Measurements from ENCODE around the gene SLMAP. TPM values are rescaled to one million over a fixed set of nuclear protein-coding genes. Genes with fewer than 3 reads are reported as not detected.
"Not testable (repeated sequence)": the region's sequence is repeated elsewhere in the genome, so short reads cannot be mapped to it uniquely, and the experiment has no call there.

SLMAP gene
- total RNA-seq, 4 donors from 2014 or later = 49.4 to 89.1 (median 61.3) TPM

- Histone ChIP-seq H3K27ac (no peak overlapping the region), H3K9me3 (no peaks in the 10 kb centered on the region), H3K4me1 (no peaks in the 10 kb centered on the region), H3K4me3 (no peak overlapping the region), H3K27me3 (no peaks in the 10 kb centered on the region), H3K36me3 (peaks cover 16% of the 10 kb centered on the region)
- 91% methylated on average over 3 of the region's 3 CpGs for WGBS
- no peak for TF ChIP-seq CTCF (IDR thresholded peaks at IDR 0.05)
- no peak for TF ChIP-seq EP300 (IDR thresholded peaks at IDR 0.05)
- TF ChIP-seq POLR2A (IDR thresholded peaks at IDR 0.05) = no peak
- DNase-seq (ENCODE audit: low spot score in 2 of 2) = no peak
Measured at GRCh38 chr3:57876632-57877031, 120.5 kb downstream of the SLMAP start.

GRCh38 chr3:57877116-57877515 lies 121.0 kb downstream of the SLMAP start:
- DNase-seq (ENCODE audit: low spot score in 2 of 2) = no peak
- H3K4me1 ChIP-seq = no peaks in the 10 kb centered on the region
- H3K27ac ChIP-seq = no peak overlapping the region
- no peaks in the 10 kb centered on the region for H3K27me3 ChIP-seq
- peaks cover 16% of the 10 kb centered on the region for H3K36me3 ChIP-seq
- WGBS = 97% methylated on average over 2 of the region's 2 CpGs
- H3K9me3 ChIP-seq = no peaks in the 10 kb centered on the region
- TF ChIP-seq POLR2AphosphoS5 (IDR thresholded peaks at IDR 0.05) (no peak), EP300 (IDR thresholded peaks at IDR 0.05) (no peak), CTCF (IDR thresholded peaks at IDR 0.05) (no peak), POLR2A (IDR thresholded peaks at IDR 0.05) (no peak)
- H3K4me3 ChIP-seq = no peak overlapping the region

GRCh38 chr3:57884436-57884835 lies 128.3 kb downstream of the SLMAP start:
- H3K9me3 ChIP-seq = not testable (repeated sequence)

DNA sequence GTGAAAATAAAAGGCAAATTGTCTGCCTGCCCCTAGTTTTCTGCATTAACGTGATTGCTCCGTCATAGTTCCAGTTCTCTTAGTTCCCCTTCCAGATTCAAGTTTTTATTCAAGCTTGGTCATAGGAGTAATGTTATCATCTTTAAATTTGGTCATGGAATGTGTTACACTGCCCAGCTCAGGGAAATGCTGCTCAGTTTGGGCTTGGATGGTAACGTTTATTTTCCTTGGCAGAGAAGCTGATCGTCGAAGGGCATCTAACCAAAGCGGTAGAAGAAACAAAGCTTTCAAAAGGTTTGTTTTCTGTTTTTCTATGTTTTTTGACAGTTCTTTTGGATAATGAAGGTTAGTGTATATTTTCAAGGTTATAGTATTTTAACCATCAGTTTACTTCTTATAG lies 133.7 kb downstream of the SLMAP start:
- TF ChIP-seq POLR2AphosphoS5 (IDR thresholded peaks at IDR 0.05) = no peak
- no peak for TF ChIP-seq POLR2A (IDR thresholded peaks at IDR 0.05)
- no peak for TF ChIP-seq EP300 (IDR thresholded peaks at IDR 0.05)
- TF ChIP-seq CTCF (IDR thresholded peaks at IDR 0.05) = no peak
- H3K4me1 ChIP-seq = no peaks in the 10 kb centered on the region
- H3K27me3 ChIP-seq = no peaks in the 10 kb centered on the region
- H3K27ac ChIP-seq = no peak overlapping the region
- H3K9me3 ChIP-seq = no peaks in the 10 kb centered on the region
- peaks cover 8% of the 10 kb centered on the region for H3K36me3 ChIP-seq
- no peak for DNase-seq (ENCODE audit: low spot score in 2 of 2)
- no peak overlapping the region for H3K4me3 ChIP-seq
- 69% methylated on average over 6 of the region's 6 CpGs for WGBS

More at GRCh38 chr3:57884436-57884835, 128.3 kb downstream of the SLMAP start:
- not testable (repeated sequence) for DNase-seq (ENCODE audit: low spot score in 2 of 2); H3K27ac ChIP-seq; H3K4me3 ChIP-seq; H3K27me3 ChIP-seq; H3K4me1 ChIP-seq
- peaks cover 11% of the 10 kb centered on the region for H3K36me3 ChIP-seq
- 94% methylated on average over 5 of the region's 5 CpGs for WGBS

DNA sequence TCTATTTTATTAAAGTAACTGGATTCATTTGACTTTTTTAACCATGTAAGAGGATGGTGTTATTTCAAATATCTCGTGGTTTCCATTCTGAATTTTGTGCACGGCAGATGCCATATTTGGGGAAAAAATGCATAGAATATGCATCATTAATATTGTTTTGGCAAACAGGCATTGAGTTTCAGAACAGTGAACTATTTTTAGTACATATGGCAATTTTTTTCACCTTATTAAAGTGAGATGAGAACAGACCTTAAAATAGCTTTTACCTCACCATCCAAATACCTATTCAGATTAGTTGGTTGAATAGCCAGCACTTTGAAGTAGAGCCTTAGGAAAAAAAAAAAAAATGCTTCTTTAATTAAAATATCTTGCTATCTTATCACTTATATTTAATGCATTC lies 134.8 kb downstream of the SLMAP start:
- no peak for DNase-seq (ENCODE audit: low spot score in 2 of 2)
- Histone ChIP-seq H3K27ac (no peak overlapping the region), H3K4me3 (no peak overlapping the region), H3K36me3 (peaks cover 8% of the 10 kb centered on the region), H3K27me3 (no peaks in the 10 kb centered on the region), H3K4me1 (no peaks in the 10 kb centered on the region), H3K9me3 (no peaks in the 10 kb centered on the region)
- 60% methylated on average over 2 of the region's 2 CpGs for WGBS
- no peak for TF ChIP-seq POLR2A (IDR thresholded peaks at IDR 0.05)
- TF ChIP-seq CTCF (IDR thresholded peaks at IDR 0.05) = no peak
- no peak for TF ChIP-seq EP300 (IDR thresholded peaks at IDR 0.05)
- no peak for TF ChIP-seq POLR2AphosphoS5 (IDR thresholded peaks at IDR 0.05)

- no peak for TF ChIP-seq CTCF (IDR thresholded peaks at IDR 0.05)
- TF ChIP-seq POLR2A (IDR thresholded peaks at IDR 0.05) = no peak
- Histone ChIP-seq H3K36me3 (peaks cover 10% of the 10 kb centered on the region), H3K9me3 (no peaks in the 10 kb centered on the region), H3K4me1 (no peaks in the 10 kb centered on the region), H3K4me3 (no peak overlapping the region), H3K27ac (no peak overlapping the region), H3K27me3 (no peaks in the 10 kb centered on the region)
- no peak for DNase-seq (ENCODE audit: low spot score in 2 of 2)
- WGBS = 93% methylated on average over 3 of the region's 3 CpGs
Measured at GRCh38 chr3:57892423-57892822, 136.3 kb downstream of the SLMAP start.

Data from suprapubic skin (tissue), 4 donors.